ENCODE results near the gene KAT6B. TPM values are rescaled to one million over a fixed set of nuclear protein-coding genes. Genes with fewer than 3 reads are reported as not detected.

The KAT6B gene
- total and polyA plus RNA-seq, 10 of the 15 experiments (the other 5 are each of a cell fraction or from before 2014, with no cell fraction given): 2.7 to 22.6 (median 15.7) TPM

GRCh38 chr10:75032813-75033212 is 206.4 kb downstream of the KAT6B start:
- H3K27me3 ChIP-seq (replicated peaks in 1 of 2; ENCODE audit: control insufficient read depth in 2 of 2, insufficient read depth in 2 of 2, low read length in 1 of 2): no peaks in the 10 kb centered on the region
- H2AFZ ChIP-seq (ENCODE audit: control insufficient read depth, low read depth, low read length): no peak overlapping the region
- H3K36me3 ChIP-seq (ENCODE audit: control insufficient read depth in 2 of 2, insufficient read depth in 2 of 2, low read length in 1 of 2): peaks cover 12 to 13% of the 10 kb centered on the region in 2 experiments; a peak in 3 of 4 replicates
- in situ Hi-C loops (cut with MboI): no loop called here
- no peak for ATAC-seq
- TF ChIP-seq NFYA (IDR thresholded peaks at IDR 0.05; ENCODE audit: borderline replicate concordance, low read depth, low read length): no peak
- peak; percentile 69; the same call in 1 of the 2 replicates for TF ChIP-seq TCF3 (IDR thresholded peaks at IDR 0.05; ENCODE audit: borderline replicate concordance, insufficient read depth, low read depth, low read length)
- TF ChIP-seq JUNB (IDR thresholded peaks at IDR 0.05): peak; percentile 45; the same call in 1 of the 2 replicates
- TF ChIP-seq EED (IDR thresholded peaks at IDR 0.05; ENCODE audit: low read depth): no peak
- no peak for TF ChIP-seq ATF2 (IDR thresholded peaks at IDR 0.05; ENCODE audit: low read length)
- TF ChIP-seq WRNIP1 (IDR thresholded peaks at IDR 0.05; ENCODE audit: borderline replicate concordance, low read depth, low read length): no peak
- no peak for TF ChIP-seq SP1 (IDR thresholded peaks at IDR 0.05; ENCODE audit: low read depth, low read length)
- no peak for TF ChIP-seq KDM1A (IDR thresholded peaks at IDR 0.05; ENCODE audit: borderline replicate concordance)
- no peak for TF ChIP-seq HDAC6 (IDR thresholded peaks at IDR 0.05; ENCODE audit: unreplicated experiment)
- TF ChIP-seq ZNF207 (IDR thresholded peaks at IDR 0.05; ENCODE audit: borderline replicate concordance): no peak
- TF ChIP-seq TCF12 (IDR thresholded peaks at IDR 0.05; ENCODE audit: low read depth, low read length): peak; percentile 40; the same call in 1 of the 2 replicates
- TF ChIP-seq CHD4 (IDR thresholded peaks at IDR 0.05): no peak
- no peak for TF ChIP-seq FOS (IDR thresholded peaks at IDR 0.05; ENCODE audit: borderline replicate concordance, extremely low read depth, insufficient read length)
- TF ChIP-seq CREM (IDR thresholded peaks at IDR 0.05; ENCODE audit: low read depth): no peak
- no peak for TF ChIP-seq CUX1 (IDR thresholded peaks at IDR 0.05; ENCODE audit: insufficient replicate concordance, low read depth, low read length)
- no peak for TF ChIP-seq BRCA1 (IDR thresholded peaks at IDR 0.05; ENCODE audit: low read depth, low read length)
- H3K9ac ChIP-seq (ENCODE audit: control insufficient read depth, insufficient read depth, low read length): no peak overlapping the region
- POLR2A ChIA-PET: no interaction called here
- peak overlapping the region; percentile 56; the same call in 1 of the 2 replicates for H3K27ac ChIP-seq (ENCODE audit: control insufficient read depth, insufficient read depth)
- H3K79me2 ChIP-seq (ENCODE audit: control insufficient read depth, insufficient read depth, low read length): no peaks in the 10 kb centered on the region
- BruUV-seq (replicated peaks): no TSS peak
- H3K9me3 ChIP-seq (replicated peaks; ENCODE audit: control insufficient read depth, insufficient read depth, low read length): no peaks in the 10 kb centered on the region
- SMC1A ChIA-PET (ENCODE audit: uncharacterized antibody, unreplicated experiment): interaction anchor here (0.9 to 2.2 kb wide), 4 partner anchors 12 to 764 kb away, joined by 3 to 7 read pairs (median 4); no protein-coding TSS in a partner anchor
- RAD21 ChIA-PET (ENCODE audit: unreplicated experiment): no interaction called here
- WGBS (ENCODE audit: insufficient coverage, insufficient replicate concordance, low lambda C conversion rate, missing lambda C conversion rate): 65% methylated on average over 8 of the region's 8 CpGs
- H3K4me3 ChIP-seq: no peak overlapping the region
- intact Hi-C loops (cut with micrococcal nuclease; ENCODE audit: unreplicated experiment): no loop called here
- H3K4me1 ChIP-seq (ENCODE audit: control insufficient read depth, insufficient read depth, low read length): peaks cover 30% of the 10 kb centered on the region
- CTCF ChIA-PET: interaction anchor here (1.3 kb wide), 1 partner anchor 57 kb away, joined by 4 read pairs; no protein-coding TSS in a partner anchor
- DNase-seq (ENCODE audit: low read depth, low spot score): no peak
- H4K20me1 ChIP-seq (ENCODE audit: control insufficient read depth, insufficient read depth): no peaks in the 10 kb centered on the region
- H3K4me2 ChIP-seq (ENCODE audit: control insufficient read depth, insufficient read depth): peak overlapping the region; percentile 35
- FAIRE-seq: no peak
